NB4 (cell line): ENCODE measurements around the gene PDE7B.

Source experiments
- DNase-seq: peaks from one replicate; pipeline ENCODE4 v3.0.0; 2010; ENCODE audit warnings: low read depth
- H3K4me3 ChIP-seq: one replicate; pipeline ENCODE4 v1.5.1; 2011; ENCODE audit warnings: mild to moderate bottlenecking, low read depth, low read length, moderate library complexity
- CTCF ChIP-seq: IDR thresholded peaks from one replicate; pipeline ENCODE4 v1.5.1; 2012; ENCODE audit warnings: low read depth, low read length
- MAX ChIP-seq: IDR thresholded peaks from 2 replicates; pipeline ENCODE4 v1.6.1; 2011; ENCODE audit warnings: low read depth, low read length
- MYC ChIP-seq: IDR thresholded peaks from 2 replicates; pipeline ENCODE4 v1.6.1; 2011; ENCODE audit warnings: low read depth, low read length
- POLR2A ChIP-seq: IDR thresholded peaks from 2 replicates; pipeline ENCODE4 v1.6.1; 2011; ENCODE audit warnings: mild to moderate bottlenecking; ENCODE audit not compliant: insufficient read length; ENCODE audit errors: extremely low read depth

PDE7B gene

GRCh38 chr6:135851442-135852271, at the start of gene PDE7B:
Gene PDE7B, plus strand, starts transcription at chr6:135851701.
- TF ChIP-seq POLR2A = no peak
- 0 out of 2 replicates have a peak, but pooled peaks have one; percentile 12 for TF ChIP-seq MYC
- peak; percentile 28 for TF ChIP-seq MAX
- H3K4me3 ChIP-seq = peak within 1 kb of the TSS; percentile 7
- DNase-seq = peak; percentile 86

GRCh38 chr6:135801755-135802465, 49.6 kb upstream of the PDE7B start:
- H3K4me3 ChIP-seq = no peak overlapping the region
- no peak for DNase-seq
- TF ChIP-seq MYC = no peak
- TF ChIP-seq POLR2A = no peak
- TF ChIP-seq CTCF = no peak
- TF ChIP-seq MAX = no peak

GRCh38 chr6:135810486-135810885, 41.0 kb upstream of the PDE7B start:
- TF ChIP-seq CTCF (no peak), POLR2A (no peak), MAX (no peak), MYC (no peak)
- H3K4me3 ChIP-seq = no peak overlapping the region
- DNase-seq = no peak

GRCh38 chr6:135811170-135811569, 40.3 kb upstream of the PDE7B start:
- no peak for DNase-seq
- TF ChIP-seq POLR2A (no peak), MYC (no peak), MAX (no peak), CTCF (no peak)

GRCh38 chr6:135811644-135812526, 39.6 kb upstream of the PDE7B start:
- TF ChIP-seq POLR2A (no peak), CTCF (no peak), MYC (no peak), MAX (no peak)
- peak; percentile 38 for DNase-seq
- H3K4me3 ChIP-seq = no peak overlapping the region

More at GRCh38 chr6:135811170-135811569, 40.3 kb upstream of the PDE7B start:
- no peak overlapping the region for H3K4me3 ChIP-seq
